ENCODE data around the gene PSMB11. TPM values are rescaled to one million over a fixed set of nuclear protein-coding genes. Genes with fewer than 3 reads are reported as not detected.

PSMB11 gene
- total RNA-seq, 1 experiment from 2014 or later, result not detected

DNA sequence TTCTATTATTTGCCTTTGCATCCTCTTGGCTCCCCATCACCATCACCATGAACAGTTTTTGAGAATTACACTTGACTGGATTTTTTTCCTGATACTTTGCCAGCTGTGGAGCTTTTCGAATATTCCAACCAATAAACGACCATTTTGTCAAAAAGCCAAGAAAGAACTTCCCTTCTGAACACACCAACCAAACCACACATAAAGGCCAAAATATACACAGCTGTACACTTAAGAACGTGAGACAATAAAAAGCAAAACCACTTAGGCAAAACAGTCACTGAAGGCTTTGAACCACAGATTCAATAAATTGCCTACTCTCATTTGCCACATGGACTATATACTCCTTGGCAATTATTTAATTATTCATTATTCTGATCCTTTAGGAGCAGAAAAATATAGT lies 33.2 kb upstream of the PSMB11 start:
- H2BK120ac ChIP-seq (ENCODE audit: low read depth, low read length, poor library complexity, severe bottlenecking), result no peak overlapping the region
- DNase-seq, result no peak
- TF ChIP-seq, protein P1, sequence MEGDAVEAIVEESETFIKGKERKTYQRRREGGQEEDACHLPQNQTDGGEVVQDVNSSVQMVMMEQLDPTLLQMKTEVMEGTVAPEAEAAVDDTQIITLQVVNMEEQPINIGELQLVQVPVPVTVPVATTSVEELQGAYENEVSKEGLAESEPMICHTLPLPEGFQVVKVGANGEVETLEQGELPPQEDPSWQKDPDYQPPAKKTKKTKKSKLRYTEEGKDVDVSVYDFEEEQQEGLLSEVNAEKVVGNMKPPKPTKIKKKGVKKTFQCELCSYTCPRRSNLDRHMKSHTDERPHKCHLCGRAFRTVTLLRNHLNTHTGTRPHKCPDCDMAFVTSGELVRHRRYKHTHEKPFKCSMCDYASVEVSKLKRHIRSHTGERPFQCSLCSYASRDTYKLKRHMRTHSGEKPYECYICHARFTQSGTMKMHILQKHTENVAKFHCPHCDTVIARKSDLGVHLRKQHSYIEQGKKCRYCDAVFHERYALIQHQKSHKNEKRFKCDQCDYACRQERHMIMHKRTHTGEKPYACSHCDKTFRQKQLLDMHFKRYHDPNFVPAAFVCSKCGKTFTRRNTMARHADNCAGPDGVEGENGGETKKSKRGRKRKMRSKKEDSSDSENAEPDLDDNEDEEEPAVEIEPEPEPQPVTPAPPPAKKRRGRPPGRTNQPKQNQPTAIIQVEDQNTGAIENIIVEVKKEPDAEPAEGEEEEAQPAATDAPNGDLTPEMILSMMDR (conservative IDR thresholded peaks at IDR 0.05), result no peak
- no peak overlapping the region for H4K91ac ChIP-seq (ENCODE audit: insufficient read length, low read depth, low read length)
- Mint-ChIP-seq H3K9me3 (peaks cover 0 to 6% of the 10 kb centered on the region in 2 experiments; a peak in 3 of 5 replicates), H3K4me3 (no peak overlapping the region), H3K27ac (peak overlapping the region in 1 of 3 experiments; percentile 37; a peak in 1 of 7 replicates), H3K4me1 (peaks cover 17 to 37% of the 10 kb centered on the region in 2 experiments), H3K36me3 (ENCODE audit: insufficient read depth in 1 of 3, low read depth in 3 of 3) (peaks cover 0 to 9% (median 4%) of the 10 kb centered on the region in 3 experiments; a peak in 3 of 7 replicates), H3K27me3 (ENCODE audit: low read depth) (no peaks in the 10 kb centered on the region)
- no peak overlapping the region for H2BK15ac ChIP-seq (ENCODE audit: low read depth, low read length)
- no peak overlapping the region for H2BK5ac ChIP-seq (ENCODE audit: insufficient read length, low read length)
- no CpG with 5 or more reads among the region's 3 CpGs for WGBS (ENCODE audit: extremely low coverage, insufficient read length, low lambda C conversion rate)
- H3T11ph ChIP-seq (ENCODE audit: low read length), result no peak overlapping the region
- H3K4ac ChIP-seq (ENCODE audit: low read depth, low read length), result no peak overlapping the region
- H3K27me3 ChIP-seq (ENCODE audit: insufficient read depth, low read length), result no peaks in the 10 kb centered on the region
- H3K23me2 ChIP-seq (ENCODE audit: insufficient read length, low read depth, low read length, poor library complexity, severe bottlenecking), result no peaks in the 10 kb centered on the region
- H3K27ac ChIP-seq (ENCODE audit: insufficient read length, low read depth, low read length), result no peak overlapping the region
- no peak overlapping the region for H2BK20ac ChIP-seq (ENCODE audit: low read depth, low read length, poor library complexity, severe bottlenecking)
- no peak overlapping the region for H2AFZ ChIP-seq (ENCODE audit: low read length)
- H4K20me1 ChIP-seq (ENCODE audit: control insufficient read depth, insufficient read depth, insufficient read length), result no peaks in the 10 kb centered on the region
- H3K14ac ChIP-seq (ENCODE audit: insufficient read depth, low read length), result no peak overlapping the region
- no peaks in the 10 kb centered on the region for H3K9me3 ChIP-seq (ENCODE audit: control insufficient read depth, low read depth, low read length)
- no peaks in the 10 kb centered on the region for H3K79me1 ChIP-seq (ENCODE audit: insufficient read depth, low read depth, low read length, poor library complexity, severe bottlenecking)
- H2AK5ac ChIP-seq (ENCODE audit: insufficient read length, low read length), result no peak overlapping the region
- H3K79me2 ChIP-seq (ENCODE audit: insufficient read depth, low read length), result no peaks in the 10 kb centered on the region
- H3K4me2 ChIP-seq (ENCODE audit: insufficient read depth, insufficient read length, low read length), result no peak overlapping the region
- H3K23ac ChIP-seq (ENCODE audit: insufficient read length, low read depth, low read length), result no peak overlapping the region
- H4K8ac ChIP-seq (replicated peaks; ENCODE audit: insufficient read length, low read depth, low read length), result no peak overlapping the region
- H4K5ac ChIP-seq (ENCODE audit: insufficient read length, low read depth, low read length), result no peak overlapping the region
- no peak overlapping the region for H3K18ac ChIP-seq (ENCODE audit: insufficient read length, low read depth, low read length)
- no peak overlapping the region for H3K9ac ChIP-seq (ENCODE audit: extremely low read depth, insufficient read length, low read length)
- H2BK12ac ChIP-seq (ENCODE audit: insufficient read length, low read depth, low read length), result no peak overlapping the region
- H3K56ac ChIP-seq (ENCODE audit: insufficient read length, low read depth, low read length), result no peak overlapping the region
- H3K4me1 ChIP-seq (ENCODE audit: insufficient read depth, low read length), result peaks cover 5% of the 10 kb centered on the region; the same call in 1 of the 2 replicates
